ENCODE measurements around the gene LETM1.

DNA sequence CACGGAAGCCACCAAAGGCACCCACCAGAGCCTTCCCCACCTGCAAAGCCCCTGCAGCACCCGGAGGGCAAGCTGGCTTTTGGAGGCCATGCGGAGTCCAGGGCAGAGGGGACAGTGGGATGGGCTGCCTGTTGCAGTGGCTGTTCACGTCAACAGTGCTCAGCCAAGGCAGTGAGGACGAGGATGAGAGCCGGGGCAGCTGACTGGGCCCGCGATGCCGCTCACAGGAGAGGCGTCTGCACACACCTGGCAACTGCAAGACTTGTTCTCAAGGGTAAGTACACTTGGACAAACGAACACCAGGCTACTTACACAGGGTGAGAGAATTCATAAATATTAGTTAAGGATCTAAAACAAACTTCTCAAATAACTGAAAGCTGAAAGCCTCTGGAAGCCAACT lies 43.2 kb downstream of the LETM1 start:
- TF ChIP-seq EZH2 (IDR thresholded peaks at IDR 0.05) (no peak), FOXP2 (optimal IDR thresholded peaks at IDR 0.05; ENCODE audit: control extremely low read depth, extremely low read length, insufficient read depth) (no peak), POLR2AphosphoS5 (IDR thresholded peaks at IDR 0.05; ENCODE audit: borderline replicate concordance, low read depth, low read length) (no peak)

All from SK-N-MC (cell line).